Fibroblast of lung (primary cell): Measurements from ENCODE around the gene ATP23.

Source experiments
- CTCF ChIP-seq, 2 donors: IDR thresholded peaks in 1 of 2; conservative IDR thresholded peaks in 1 of 2; 1 replicate in 1 of 2; 2 replicates in 1 of 2; pipeline ENCODE4 v1.5.1; 2011 to 2012; ENCODE audit warnings: low read length in 2 of 2, control low read depth in 1 of 2, inconsistent platforms in 1 of 2, low read depth in 1 of 2, mild to moderate bottlenecking in 1 of 2
- EZH2 ChIP-seq: IDR thresholded peaks from 2 replicates; pipeline ENCODE4 v1.5.1; 2012; ENCODE audit warnings: low read length, control low read depth, mild to moderate bottlenecking; ENCODE audit errors: missing control alignments

GRCh38 chr12:57906821-57907220, 34.5 kb upstream of the ATP23 start:
- TF ChIP-seq CTCF (conservative IDR thresholded peaks at IDR 0.05 in 1 of 2, IDR thresholded peaks at IDR 0.05 in 1 of 2; ENCODE audit: low read depth in 1 of 2, low read length in 2 of 2) (no peak), EZH2 (no peak)
